SH-SY5Y (cell line): ENCODE data around the gene PRR7.

ENCODE experiments used
- GATA2 ChIP-seq: IDR thresholded peaks from 2 replicates; pipeline ENCODE4 v1.6.1; 2011; ENCODE audit warnings: mild to moderate bottlenecking, low read depth, low read length
- GATA3 ChIP-seq: IDR thresholded peaks from 2 replicates; pipeline ENCODE4 v1.6.1; 2011; ENCODE audit warnings: low read depth, mild to moderate bottlenecking, low read length, moderate library complexity

PRR7 gene

GRCh38 chr5:177459819-177460628 lies 13.4 kb downstream of the PRR7 start:
- TF ChIP-seq GATA3 (no peak), GATA2 (no peak)

- TF ChIP-seq GATA2 (no peak), GATA3 (no peak)
These were observed 15.5 kb downstream of the PRR7 start for GRCh38 chr5:177462021-177462670.

GRCh38 chr5:177465044-177465443 lies 18.4 kb downstream of the PRR7 start:
- no peak for TF ChIP-seq GATA3
- TF ChIP-seq GATA2: no peak

GRCh38 chr5:177466861-177467260 lies 20.2 kb downstream of the PRR7 start:
- TF ChIP-seq GATA2 (no peak), GATA3 (no peak)

- TF ChIP-seq GATA3 (no peak), GATA2 (no peak)
These were observed 20.8 kb downstream of the PRR7 start for GRCh38 chr5:177467436-177467835.

GRCh38 chr5:177468329-177468684 lies 21.7 kb downstream of the PRR7 start:
- TF ChIP-seq GATA3: no peak
- no peak for TF ChIP-seq GATA2

GRCh38 chr5:177468685-177469628 lies 22.3 kb downstream of the PRR7 start:
- TF ChIP-seq GATA3 (no peak), GATA2 (no peak)

GRCh38 chr5:177469750-177470525 lies 23.3 kb downstream of the PRR7 start:
- no peak for TF ChIP-seq GATA2

GRCh38 chr5:177470759-177471536 lies 24.3 kb downstream of the PRR7 start:
- TF ChIP-seq GATA3: no peak
- TF ChIP-seq GATA2: no peak

GRCh38 chr5:177471610-177472356 lies 25.2 kb downstream of the PRR7 start:
- TF ChIP-seq GATA2 (no peak), GATA3 (no peak)

GRCh38 chr5:177472460-177473442 lies 26.1 kb downstream of the PRR7 start:
- TF ChIP-seq GATA3: no peak
- no peak for TF ChIP-seq GATA2
